Body of pancreas (tissue), 4 donors: Measurements from ENCODE around the gene SHISA7. TPM values are rescaled to one million over a fixed set of nuclear protein-coding genes. Genes with fewer than 3 reads are reported as not detected.

Experiments
- ATAC-seq: fragments of 150-250 bp; one replicate; pipeline ENCODE4 v1.9.1; 2016
- DNase-seq, 4 donors: peaks; one replicate each; pipeline ENCODE4 v3.0.0-alpha.2; 2019
- H3K27ac ChIP-seq, 4 donors: fragments of 200-600 bp; sonication (generic); 1 replicate in 3 of 4; 2 replicates in 1 of 4; pipeline versions ENCODE4 v1.5.1 to v1.6.1; 2016 to 2019; ENCODE audit warnings: mild to moderate bottlenecking in 1 of 4, mixed read lengths in 1 of 4, moderate library complexity in 1 of 4
- H3K27me3 ChIP-seq, 2 donors: fragments of 200-600 bp; sonication (generic); one replicate each; pipeline ENCODE4 v1.6.0; 2016; ENCODE audit warnings: mild to moderate bottlenecking in 1 of 2
- H3K36me3 ChIP-seq, 2 donors: fragments of 200-600 bp; sonication (generic); replicated peaks in 1 of 2; 2 replicates each; pipeline ENCODE4 v1.5.1; 2016; ENCODE audit warnings: low read depth in 2 of 2; ENCODE audit not compliant: insufficient read depth in 1 of 2
- H3K4me1 ChIP-seq: fragments of 200-600 bp; sonication (generic); one replicate; pipeline ENCODE4 v1.6.0; 2016
- H3K4me3 ChIP-seq, 2 donors: fragments of 200-600 bp; sonication (generic); 1 replicate in 1 of 2; 2 replicates in 1 of 2; pipeline ENCODE4 v1.5.1; 2016 to 2019
- H3K9me3 ChIP-seq, 3 donors: fragments of 200-600 bp; sonication (generic); 1 replicate in 2 of 3; 2 replicates in 1 of 3; pipeline ENCODE4 v1.5.1; 2016
- POLR2A ChIP-seq, 3 donors: fragments of 450-650 bp; IDR thresholded peaks; one replicate each; pipeline ENCODE4 v1.6.1; 2016; ENCODE audit warnings: antibody characterized with exemption in 3 of 3, mild to moderate bottlenecking in 2 of 3
- WGBS, 2 donors: methylation state at CpG; one replicate each; pipeline ENCODE4 v1.1.5; 2017; 5-methylcytosine and 5-hydroxymethylcytosine counted together
- intact Hi-C: fragments of 100-400 bp; cut with DNase I; formaldehyde crosslinking; loops from one replicate; pipeline ENCODE4 v1.15.1; 2023
- total RNA-seq, 2 donors: library from RNA; depleted of rRNA; stranded (reverse); fragments of >200 nt; gene quantifications; one replicate each; pipeline ENCODE4 v1.1.0, GENCODE V29; 2016
- TF ChIP-seq, protein P1 (sequence below), 7 experiments: fragments of 450-650 bp in 4 of 7; fragments of 200-600 bp in 3 of 7; sonication (generic) in 3 of 7; IDR thresholded peaks; one replicate each; pipeline ENCODE4 v1.5.1; 2016 to 2019; ENCODE audit warnings: antibody characterized with exemption in 7 of 7

SHISA7 gene
- total RNA-seq, 2 donors from 2014 or later, result not detected

GRCh38 chr19:55389386-55390317 lies 53.4 kb downstream of the SHISA7 start:
- intact Hi-C loops, result loop anchor here (10.0 kb wide), 1 partner anchor 85 kb away; no protein-coding TSS in a partner anchor
- H3K36me3 ChIP-seq, result peaks cover 0 to 8% of the 10 kb centered on the region in 2 donors

GRCh38 chr19:55387736-55388497 lies 55.2 kb downstream of the SHISA7 start:
- H3K4me3 ChIP-seq, result no peak overlapping the region
- intact Hi-C loops, result loop anchor here (10.0 kb wide), 1 partner anchor 83 kb away; no protein-coding TSS in a partner anchor
- TF ChIP-seq, protein P1, sequence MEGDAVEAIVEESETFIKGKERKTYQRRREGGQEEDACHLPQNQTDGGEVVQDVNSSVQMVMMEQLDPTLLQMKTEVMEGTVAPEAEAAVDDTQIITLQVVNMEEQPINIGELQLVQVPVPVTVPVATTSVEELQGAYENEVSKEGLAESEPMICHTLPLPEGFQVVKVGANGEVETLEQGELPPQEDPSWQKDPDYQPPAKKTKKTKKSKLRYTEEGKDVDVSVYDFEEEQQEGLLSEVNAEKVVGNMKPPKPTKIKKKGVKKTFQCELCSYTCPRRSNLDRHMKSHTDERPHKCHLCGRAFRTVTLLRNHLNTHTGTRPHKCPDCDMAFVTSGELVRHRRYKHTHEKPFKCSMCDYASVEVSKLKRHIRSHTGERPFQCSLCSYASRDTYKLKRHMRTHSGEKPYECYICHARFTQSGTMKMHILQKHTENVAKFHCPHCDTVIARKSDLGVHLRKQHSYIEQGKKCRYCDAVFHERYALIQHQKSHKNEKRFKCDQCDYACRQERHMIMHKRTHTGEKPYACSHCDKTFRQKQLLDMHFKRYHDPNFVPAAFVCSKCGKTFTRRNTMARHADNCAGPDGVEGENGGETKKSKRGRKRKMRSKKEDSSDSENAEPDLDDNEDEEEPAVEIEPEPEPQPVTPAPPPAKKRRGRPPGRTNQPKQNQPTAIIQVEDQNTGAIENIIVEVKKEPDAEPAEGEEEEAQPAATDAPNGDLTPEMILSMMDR (IDR thresholded peaks at IDR 0.05), result no peak
- TF ChIP-seq POLR2A (IDR thresholded peaks at IDR 0.05), result no peak
- 54 to 72% methylated on average over 13 to 22 of the region's 24 CpGs for WGBS, 2 donors
- H3K9me3 ChIP-seq, result no peaks in the 10 kb centered on the region
- no peak overlapping the region for H3K27ac ChIP-seq
- H3K36me3 ChIP-seq, result peaks cover 0 to 8% of the 10 kb centered on the region in 2 donors
- no peaks in the 10 kb centered on the region for H3K27me3 ChIP-seq
- peaks cover 43% of the 10 kb centered on the region for H3K4me1 ChIP-seq
- no peak for ATAC-seq
- no peak for DNase-seq

More at GRCh38 chr19:55389386-55390317, 53.4 kb downstream of the SHISA7 start:
- Histone ChIP-seq H3K4me3 (no peak overlapping the region), H3K27ac (no peak overlapping the region), H3K27me3 (no peaks in the 10 kb centered on the region), H3K4me1 (peaks cover 33% of the 10 kb centered on the region), H3K9me3 (no peaks in the 10 kb centered on the region)
- WGBS, 2 donors, result 83 to 89% methylated on average over 13 to 21 of the region's 21 CpGs
- no peak for ATAC-seq
- no peak for TF ChIP-seq POLR2A (IDR thresholded peaks at IDR 0.05)
- TF ChIP-seq, protein P1 (IDR thresholded peaks at IDR 0.05), result no peak
- DNase-seq, result no peak

- intact Hi-C loops, result loop anchor here (10.0 kb wide), 1 partner anchor 82 kb away; no protein-coding TSS in a partner anchor
- H3K9me3 ChIP-seq, result no peaks in the 10 kb centered on the region
- no peak for DNase-seq
- H3K27ac ChIP-seq, result peak overlapping the region in 3 of 4 donors; percentile 92 to 96 (median 95)
- 0 to 2% methylated on average over 14 to 33 of the region's 33 CpGs for WGBS, 2 donors
- no peak for TF ChIP-seq POLR2A (IDR thresholded peaks at IDR 0.05)
- TF ChIP-seq, protein P1 (IDR thresholded peaks at IDR 0.05), result no peak
- ATAC-seq, result no peak
- no peaks in the 10 kb centered on the region for H3K27me3 ChIP-seq
- H3K36me3 ChIP-seq, result peaks cover 0 to 8% of the 10 kb centered on the region in 2 donors
- H3K4me1 ChIP-seq, result peaks cover 54% of the 10 kb centered on the region
- peak overlapping the region; percentile 84 to 98 for H3K4me3 ChIP-seq
Measured at GRCh38 chr19:55386493-55386971, 56.6 kb downstream of the SHISA7 start.

DNA sequence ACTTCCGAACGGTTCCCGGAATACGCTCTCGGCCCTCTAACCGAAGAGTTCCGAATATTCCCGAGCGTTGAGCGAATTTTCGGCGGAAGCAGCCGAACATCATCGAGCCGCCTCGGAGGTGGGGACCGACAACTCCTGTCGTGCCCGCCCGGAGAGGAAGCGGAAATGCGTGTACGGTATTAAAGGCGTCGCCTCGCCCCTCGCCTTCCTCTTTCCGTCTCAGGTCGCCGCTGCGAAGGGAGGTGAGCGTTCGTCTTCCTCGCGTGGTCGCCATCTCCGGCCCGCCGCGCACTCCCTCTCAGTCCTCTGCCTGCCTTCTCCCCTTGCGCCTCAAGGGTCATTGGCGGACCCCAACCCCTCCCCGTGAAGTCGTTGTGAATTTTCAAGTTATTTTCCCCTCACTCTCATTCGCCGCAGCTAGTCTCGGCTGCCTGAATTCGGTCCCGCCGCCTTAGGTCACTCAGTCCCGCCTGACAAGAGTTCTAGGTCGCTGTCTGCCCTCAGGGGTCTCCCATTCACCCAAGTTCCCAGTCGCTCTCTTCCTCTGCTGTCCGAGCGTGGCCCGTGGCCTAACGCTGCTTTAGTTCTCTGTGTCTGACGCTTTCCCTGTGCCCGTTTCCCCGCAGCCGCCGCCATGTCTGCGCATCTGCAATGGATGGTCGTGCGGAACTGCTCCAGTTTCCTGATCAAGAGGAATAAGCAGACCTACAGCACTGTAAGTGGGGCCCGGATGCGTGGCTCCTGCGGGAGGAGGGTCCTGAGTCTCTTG lies 57.2 kb downstream of the SHISA7 start, which contains the start of gene RPL28:
Gene RPL28, plus strand, starts transcription at position 209 of the 769 bp plus-strand sequence. Its CDS starts 426 bp downstream, at position 635.
- ATAC-seq, result peak; percentile 87
- peak; percentile 98 to 99 (median 98) for DNase-seq
- peaks cover 0 to 8% of the 10 kb centered on the region in 2 donors for H3K36me3 ChIP-seq
- H3K4me3 ChIP-seq, result peak within 1 kb of the TSS; percentile 84 to 98
- peak; percentile 92 to 100 (median 99) for TF ChIP-seq POLR2A (IDR thresholded peaks at IDR 0.05)
- TF ChIP-seq, protein P1 (IDR thresholded peaks at IDR 0.05), result no peak
- H3K4me1 ChIP-seq, result peaks cover 54% of the 10 kb centered on the region
- no peaks in the 10 kb centered on the region for H3K9me3 ChIP-seq
- no peaks in the 10 kb centered on the region for H3K27me3 ChIP-seq
- intact Hi-C loops, result loop anchor here (10.0 kb wide), 1 partner anchor 81 kb away; no protein-coding TSS in a partner anchor
- H3K27ac ChIP-seq, result peak within 1 kb of the TSS; percentile 84 to 96 (median 94)
- WGBS, 2 donors, result 0 to 1% methylated on average over 22 to 66 of the region's 68 CpGs
